HUES64 (cell line): ENCODE data around the gene ZNF45.
"Not testable (repeated sequence)": the region's sequence is repeated elsewhere in the genome, so short reads cannot be mapped to it uniquely, and the experiment has no call there.

Experiments used
- H3K27ac ChIP-seq: 2 replicates; pipeline ENCODE4 v1.7.0; 2013; ENCODE audit warnings: low read depth, low read length, inconsistent platforms
- H3K27me3 ChIP-seq: 2 replicates; pipeline ENCODE4 v1.6.1; 2013; ENCODE audit warnings: mild to moderate bottlenecking, low read length; ENCODE audit not compliant: insufficient read depth
- H3K36me3 ChIP-seq: 2 replicates; pipeline ENCODE4 v1.6.1; 2013; ENCODE audit warnings: mild to moderate bottlenecking, low read length; ENCODE audit not compliant: insufficient read depth
- H3K4me1 ChIP-seq: 2 replicates; pipeline ENCODE4 v1.6.1; 2013; ENCODE audit warnings: mild to moderate bottlenecking, low read length, moderate library complexity; ENCODE audit not compliant: insufficient read depth
- H3K4me3 ChIP-seq: 2 replicates; pipeline ENCODE4 v1.5.1; 2013; ENCODE audit warnings: mild to moderate bottlenecking, low read length, moderate library complexity
- H3K9ac ChIP-seq: 2 replicates; pipeline ENCODE4 v1.6.1; 2013; ENCODE audit warnings: mild to moderate bottlenecking, low read depth, low read length
- H3K9me3 ChIP-seq: 2 replicates; pipeline ENCODE4 v1.6.1; 2013; ENCODE audit warnings: low read depth, low read length; ENCODE audit not compliant: insufficient read depth
- WGBS: fragments of 150-250, 120-280 bp; methylation state at CpG from one replicate; pipeline ENCODE4 v1.1.7; 2013; ENCODE audit warnings: missing lambda C conversion rate; 5-methylcytosine and 5-hydroxymethylcytosine counted together

ZNF45 gene

GRCh38 chr19:43949803-43950202 lies 14.7 kb upstream of the ZNF45 start:
- not testable (repeated sequence) for H3K9ac ChIP-seq, H3K27me3 ChIP-seq, H3K4me3 ChIP-seq, H3K36me3 ChIP-seq, H3K4me1 ChIP-seq, H3K27ac ChIP-seq
- WGBS = 75% methylated on average over 2 of the region's 2 CpGs
- H3K9me3 ChIP-seq = peaks cover 26% of the 10 kb centered on the region; the same call in 1 of the 2 replicates

DNA sequence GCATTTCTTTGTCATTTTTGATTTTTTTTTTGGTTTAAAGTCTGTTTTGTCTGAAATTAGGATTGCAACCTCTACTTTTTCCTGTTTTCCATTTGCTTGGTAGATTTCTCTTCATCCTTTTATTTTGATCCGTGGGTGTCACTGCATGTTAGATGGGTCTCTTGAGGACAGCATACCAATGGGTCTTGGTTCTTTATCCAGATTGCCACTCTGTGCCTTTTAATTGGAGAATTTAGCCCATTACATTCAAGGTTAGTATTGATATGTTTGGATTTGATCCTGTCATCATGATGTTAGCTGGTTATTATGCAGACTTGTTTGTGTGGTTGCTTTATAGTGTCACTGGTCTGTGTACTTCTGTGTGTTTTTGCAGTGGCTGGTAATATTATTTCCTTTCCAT lies 12.3 kb upstream of the ZNF45 start:
- H3K27me3 ChIP-seq, H3K27ac ChIP-seq, H3K4me1 ChIP-seq, H3K4me3 ChIP-seq, H3K9ac ChIP-seq, H3K36me3 ChIP-seq: not testable (repeated sequence)
- 0% methylated on average over 1 of the region's 1 CpG for WGBS
- H3K9me3 ChIP-seq = peaks cover 28% of the 10 kb centered on the region; the same call in 1 of the 2 replicates

GRCh38 chr19:43941209-43941608 lies 6.1 kb upstream of the ZNF45 start:
- no peaks in the 10 kb centered on the region for H3K4me1 ChIP-seq
- no peak overlapping the region for H3K9ac ChIP-seq
- no peak overlapping the region for H3K4me3 ChIP-seq
- peaks cover 12% of the 10 kb centered on the region; the same call in 1 of the 2 replicates for H3K9me3 ChIP-seq
- no peaks in the 10 kb centered on the region for H3K36me3 ChIP-seq
- peaks cover 3% of the 10 kb centered on the region; the same call in 1 of the 2 replicates for H3K27me3 ChIP-seq
- WGBS = no CpG with 5 or more reads among the region's 5 CpGs
- H3K27ac ChIP-seq = no peak overlapping the region

DNA sequence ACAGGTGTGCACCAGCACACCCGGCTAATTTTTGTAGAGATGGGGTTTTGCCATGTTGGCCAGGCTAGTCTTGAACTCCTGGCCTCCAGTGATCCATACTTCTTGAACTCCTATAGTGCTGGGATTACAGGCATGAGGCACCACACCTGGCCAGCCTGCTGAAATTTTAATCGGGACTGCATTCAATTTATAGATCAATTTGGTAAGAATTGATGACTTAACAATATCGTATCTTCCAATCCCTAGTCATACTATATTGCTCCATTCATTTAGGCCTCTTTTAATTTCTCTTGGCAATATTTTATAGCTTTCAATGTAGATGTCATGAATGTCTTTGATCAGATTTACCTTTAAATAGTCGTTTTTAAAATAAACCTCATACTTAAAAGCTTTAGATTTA lies 5.6 kb upstream of the ZNF45 start:
- no peak overlapping the region for H3K9ac ChIP-seq
- peaks cover 12% of the 10 kb centered on the region; the same call in 1 of the 2 replicates for H3K9me3 ChIP-seq
- 95% methylated on average over 3 of the region's 4 CpGs for WGBS
- no peak overlapping the region for H3K27ac ChIP-seq
- H3K4me3 ChIP-seq = no peak overlapping the region
- H3K27me3 ChIP-seq = no peaks in the 10 kb centered on the region
- H3K4me1 ChIP-seq = 0 out of 2 replicates have a peak, but pooled peaks cover under 1% of the 10 kb centered on the region
- H3K36me3 ChIP-seq = no peaks in the 10 kb centered on the region

DNA sequence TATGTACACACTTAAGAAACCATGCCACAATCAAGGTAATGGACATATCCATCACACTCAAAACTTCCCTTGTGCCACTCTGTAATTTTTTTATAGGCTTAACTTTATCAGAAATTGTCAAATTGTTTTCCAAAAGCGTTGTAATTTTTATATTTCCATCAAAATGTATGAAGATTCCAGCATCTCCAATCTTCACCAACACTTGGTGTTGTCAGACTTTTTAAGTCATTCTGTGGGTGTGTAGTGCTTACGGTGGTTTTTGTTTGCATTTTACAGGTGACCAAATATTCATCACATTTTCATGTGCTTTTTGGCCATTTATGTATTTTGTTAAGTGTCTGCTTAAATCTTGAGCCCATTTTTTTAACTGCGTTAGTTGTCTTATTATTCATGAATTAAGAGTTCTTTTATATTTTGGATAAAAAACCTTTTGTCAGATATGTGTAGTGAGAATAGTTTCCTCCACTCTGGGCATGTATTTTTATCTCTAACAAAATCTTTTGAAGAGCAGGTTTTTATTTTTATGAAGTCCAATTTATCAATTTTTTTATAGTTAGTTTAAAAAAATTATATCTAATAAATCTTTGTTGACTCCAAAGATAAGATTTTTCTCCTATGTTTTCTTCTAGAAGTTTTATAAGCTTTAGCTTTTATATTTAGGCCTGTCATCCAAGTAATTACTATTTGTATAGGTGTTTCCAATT lies 4.6 kb upstream of the ZNF45 start:
- Histone ChIP-seq H3K9ac (no peak overlapping the region), H3K9me3 (peaks cover 12% of the 10 kb centered on the region; the same call in 1 of the 2 replicates), H3K36me3 (no peaks in the 10 kb centered on the region), H3K4me3 (no peak overlapping the region), H3K27ac (no peak overlapping the region), H3K4me1 (0 out of 2 replicates have a peak, but pooled peaks cover 2% of the 10 kb centered on the region), H3K27me3 (no peaks in the 10 kb centered on the region)
- no CpG with 5 or more reads among the region's 3 CpGs for WGBS

GRCh38 chr19:43936188-43936587 lies 1.1 kb upstream of the ZNF45 start:
- Histone ChIP-seq H3K27me3 (no peaks in the 10 kb centered on the region), H3K27ac (no peak overlapping the region), H3K4me3 (peak overlapping the region; percentile 94; the same call in 1 of the 2 replicates), H3K4me1 (peaks cover 9% of the 10 kb centered on the region; the same call in 1 of the 2 replicates), H3K9ac (no peak overlapping the region), H3K36me3 (peaks cover 22% of the 10 kb centered on the region), H3K9me3 (peaks cover 5% of the 10 kb centered on the region; the same call in 1 of the 2 replicates)
- WGBS = 89% methylated on average over 4 of the region's 5 CpGs

- H3K4me1 ChIP-seq = peaks cover 9% of the 10 kb centered on the region; the same call in 1 of the 2 replicates
- peak overlapping the region; percentile 94 for H3K4me3 ChIP-seq
- H3K36me3 ChIP-seq = peaks cover 40% of the 10 kb centered on the region
- WGBS = 22% methylated on average over 12 of the region's 15 CpGs
- H3K9me3 ChIP-seq = peaks cover 1% of the 10 kb centered on the region; the same call in 1 of the 2 replicates
- H3K27me3 ChIP-seq = no peaks in the 10 kb centered on the region
- H3K9ac ChIP-seq = peak overlapping the region; percentile 82
- H3K27ac ChIP-seq = no peak overlapping the region
These were observed 762 bp downstream of the ZNF45 start for GRCh38 chr19:43934055-43934984.

DNA sequence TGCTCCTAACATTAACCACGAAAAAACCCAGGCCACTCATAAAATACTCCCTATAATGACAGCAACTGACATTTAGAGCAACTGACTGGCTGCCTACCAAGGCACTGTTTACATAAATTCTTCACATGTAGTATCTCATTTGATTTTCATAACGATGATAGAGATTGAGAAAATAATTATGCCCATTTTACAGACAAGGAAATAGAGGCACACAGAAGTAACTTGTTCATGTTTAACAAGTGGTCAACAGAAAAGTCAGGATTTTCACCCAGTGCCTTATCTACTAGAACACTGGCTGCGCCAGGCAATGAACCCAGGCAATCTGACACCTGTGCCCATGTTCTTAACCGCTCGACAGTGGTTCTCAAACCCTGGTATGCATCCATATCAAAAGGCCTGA lies 6.3 kb downstream of the ZNF45 start:
- H3K4me3 ChIP-seq = no peak overlapping the region
- no peak overlapping the region for H3K9ac ChIP-seq
- 95% methylated on average over 5 of the region's 5 CpGs for WGBS
- H3K36me3 ChIP-seq = peaks cover 94% of the 10 kb centered on the region
- no peaks in the 10 kb centered on the region for H3K27me3 ChIP-seq
- peaks cover under 1% of the 10 kb centered on the region; the same call in 1 of the 2 replicates for H3K4me1 ChIP-seq
- no peaks in the 10 kb centered on the region for H3K9me3 ChIP-seq
- H3K27ac ChIP-seq = no peak overlapping the region

DNA sequence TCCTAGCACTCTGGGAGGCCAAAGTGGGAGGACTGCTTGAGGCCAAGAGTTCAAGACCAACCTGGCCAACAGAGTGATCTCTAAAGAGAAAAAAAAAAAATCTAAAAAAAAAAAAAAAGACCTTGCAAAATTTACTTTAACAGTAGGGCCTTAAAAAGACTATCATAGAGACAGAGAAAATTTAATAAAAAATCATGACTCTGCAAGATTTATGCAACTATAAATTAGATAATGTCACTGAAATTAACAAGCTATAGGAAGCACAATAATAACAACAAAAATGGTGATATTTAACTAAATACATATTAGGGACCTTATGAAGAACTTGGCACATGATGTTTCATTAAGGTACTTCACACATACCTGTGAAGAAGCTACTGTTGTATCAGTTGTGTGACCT lies 11.2 kb downstream of the ZNF45 start:
- H3K36me3 ChIP-seq = peaks cover 96% of the 10 kb centered on the region
- H3K9ac ChIP-seq = no peak overlapping the region
- no peaks in the 10 kb centered on the region for H3K4me1 ChIP-seq
- H3K27ac ChIP-seq = no peak overlapping the region
- no peak overlapping the region for H3K4me3 ChIP-seq
- no peaks in the 10 kb centered on the region for H3K27me3 ChIP-seq
- no peaks in the 10 kb centered on the region for H3K9me3 ChIP-seq

DNA sequence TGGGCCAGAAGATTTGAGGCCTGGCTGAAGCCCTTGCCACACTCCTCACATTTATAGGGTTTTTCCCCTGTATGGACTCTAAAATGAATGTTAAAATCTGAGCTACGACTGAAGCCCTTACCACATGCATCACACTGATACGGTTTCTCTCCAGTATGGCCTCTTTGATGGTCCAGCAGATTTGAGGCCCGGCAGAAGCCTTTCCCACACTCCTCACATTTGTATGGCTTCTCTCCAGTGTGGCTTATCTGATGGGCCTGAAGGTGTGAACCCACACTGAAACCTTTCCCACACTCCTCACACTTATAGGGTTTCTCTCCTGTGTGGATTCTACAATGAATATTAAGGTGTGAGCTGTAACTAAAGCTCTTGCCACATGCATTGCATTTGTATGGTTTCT lies 21.0 kb downstream of the ZNF45 start:
- Histone ChIP-seq H3K4me3 (no peak overlapping the region), H3K27ac (no peak overlapping the region), H3K36me3 (peaks cover 69% of the 10 kb centered on the region), H3K9ac (no peak overlapping the region), H3K4me1 (no peaks in the 10 kb centered on the region), H3K27me3 (no peaks in the 10 kb centered on the region), H3K9me3 (peaks cover 70% of the 10 kb centered on the region)
- 81% methylated on average over 3 of the region's 3 CpGs for WGBS

DNA sequence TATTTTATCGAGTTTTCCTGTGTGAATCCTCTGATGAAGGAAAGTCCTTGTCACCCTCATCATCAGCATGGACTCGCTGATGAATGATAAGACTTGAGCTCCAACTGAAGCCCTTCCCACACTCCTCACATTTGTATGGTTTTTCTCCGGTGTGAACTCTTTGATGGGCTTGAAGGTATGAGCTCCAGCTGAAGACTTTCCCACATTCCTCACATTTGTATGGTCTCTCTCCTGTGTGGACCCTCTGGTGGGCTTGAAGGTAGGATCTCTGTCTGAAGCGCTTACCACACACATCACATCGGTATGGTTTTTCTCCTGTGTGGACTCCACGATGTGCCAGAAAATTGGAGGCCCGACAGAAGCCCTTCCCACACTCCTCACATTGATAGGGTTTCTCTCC lies 21.7 kb downstream of the ZNF45 start:
- Histone ChIP-seq H3K9me3 (peaks cover 76% of the 10 kb centered on the region), H3K27me3 (no peaks in the 10 kb centered on the region), H3K4me1 (no peaks in the 10 kb centered on the region), H3K36me3 (peaks cover 62% of the 10 kb centered on the region), H3K27ac (no peak overlapping the region), H3K4me3 (no peak overlapping the region), H3K9ac (no peak overlapping the region)
- 95% methylated on average over 7 of the region's 7 CpGs for WGBS
